GM18907 (cell line): ENCODE measurements around the gene PF4V1.
"Not testable (repeated sequence)": the region's sequence is repeated elsewhere in the genome, so short reads cannot be mapped to it uniquely, and the experiment has no call there.

Source experiments
- ATAC-seq: cut with Tn5 transposase; IDR thresholded peaks from one replicate; pipeline ENCODE4 v1.9.1; 2021; ENCODE audit warnings: mild to moderate bottlenecking, moderate library complexity; ENCODE audit not compliant: unreplicated experiment

PF4V1 gene

GRCh38 chr4:73869130-73870055, 16.3 kb downstream of the PF4V1 start, which contains the start of gene CXCL1:
Gene CXCL1 (plus strand): TSS chr4:73869393. CDS start chr4:73869471, 78 bp downstream.
- no peak for ATAC-seq

- no peak for ATAC-seq
Measured at GRCh38 chr4:73870260-73870659, 17.2 kb downstream of the PF4V1 start.

- no peak for ATAC-seq
Measured at GRCh38 chr4:73870768-73871167, 17.7 kb downstream of the PF4V1 start.

GRCh38 chr4:73871511-73872310, 18.6 kb downstream of the PF4V1 start:
- no peak for ATAC-seq

GRCh38 chr4:73872316-73873108, 19.4 kb downstream of the PF4V1 start:
- ATAC-seq, result no peak

GRCh38 chr4:73874386-73874785, 21.3 kb downstream of the PF4V1 start:
- no peak for ATAC-seq

GRCh38 chr4:73875401-73875800, 22.3 kb downstream of the PF4V1 start:
- no peak for ATAC-seq

GRCh38 chr4:73883306-73883705, 30.2 kb downstream of the PF4V1 start:
- ATAC-seq, result no peak

- no peak for ATAC-seq
Measured at GRCh38 chr4:73885574-73886267, 32.6 kb downstream of the PF4V1 start.

- no peak for ATAC-seq
Measured at GRCh38 chr4:73891326-73891725, 38.2 kb downstream of the PF4V1 start.

- ATAC-seq, result no peak
Measured at GRCh38 chr4:73891739-73892405, 38.8 kb downstream of the PF4V1 start.

GRCh38 chr4:73892966-73893365, 39.9 kb downstream of the PF4V1 start:
- ATAC-seq, result no peak

GRCh38 chr4:73894001-73894400, 40.9 kb downstream of the PF4V1 start:
- ATAC-seq, result no peak

- ATAC-seq, result no peak
Measured at GRCh38 chr4:73895201-73896175, 42.4 kb downstream of the PF4V1 start.

- ATAC-seq, result no peak
Measured at GRCh38 chr4:73896416-73896815, 43.3 kb downstream of the PF4V1 start.

- no peak for ATAC-seq
Measured at GRCh38 chr4:73897380-73898136, 44.5 kb downstream of the PF4V1 start.

GRCh38 chr4:73899338-73899737, 46.2 kb downstream of the PF4V1 start:
- not testable (repeated sequence) for ATAC-seq

GRCh38 chr4:73901031-73901430, 47.9 kb downstream of the PF4V1 start:
- no peak for ATAC-seq
